Ectodermal cell (in vitro differentiated cells): ENCODE measurements around the gene SLC10A3.
"Not testable (repeated sequence)": the region's sequence is repeated elsewhere in the genome, so short reads cannot be mapped to it uniquely, and the experiment has no call there.

Source experiments
- H3K27ac ChIP-seq: 2 replicates; pipeline ENCODE4 v1.7.0; 2013; ENCODE audit warnings: mild to moderate bottlenecking, low read depth, low read length; ENCODE audit not compliant: insufficient read depth, poor library complexity, severe bottlenecking
- H3K27me3 ChIP-seq: 2 replicates; pipeline ENCODE4 v1.7.0; 2013; ENCODE audit warnings: mild to moderate bottlenecking, low read length; ENCODE audit not compliant: insufficient read depth, control insufficient read depth, poor library complexity, severe bottlenecking
- H3K36me3 ChIP-seq: one replicate; pipeline ENCODE4 v1.7.0; 2013; ENCODE audit warnings: low read length; ENCODE audit not compliant: control insufficient read depth, insufficient read depth
- H3K4me1 ChIP-seq: one replicate; pipeline ENCODE4 v1.7.0; 2013; ENCODE audit warnings: low read length; ENCODE audit not compliant: control insufficient read depth, insufficient read depth
- H3K4me3 ChIP-seq: 2 replicates; pipeline ENCODE4 v1.7.0; 2013; ENCODE audit warnings: low read depth, low read length, control low read depth; ENCODE audit not compliant: insufficient read depth
- H3K9me3 ChIP-seq: 2 replicates; pipeline ENCODE4 v1.7.0; 2013; ENCODE audit warnings: mild to moderate bottlenecking, low read length, moderate library complexity; ENCODE audit not compliant: control insufficient read depth
- WGBS, 2 experiments: methylation state at CpG; one replicate each; pipeline ENCODE4 v1.1.7; 2013; ENCODE audit warnings: missing lambda C conversion rate in 2 of 2; 5-methylcytosine and 5-hydroxymethylcytosine counted together

Gene SLC10A3

DNA sequence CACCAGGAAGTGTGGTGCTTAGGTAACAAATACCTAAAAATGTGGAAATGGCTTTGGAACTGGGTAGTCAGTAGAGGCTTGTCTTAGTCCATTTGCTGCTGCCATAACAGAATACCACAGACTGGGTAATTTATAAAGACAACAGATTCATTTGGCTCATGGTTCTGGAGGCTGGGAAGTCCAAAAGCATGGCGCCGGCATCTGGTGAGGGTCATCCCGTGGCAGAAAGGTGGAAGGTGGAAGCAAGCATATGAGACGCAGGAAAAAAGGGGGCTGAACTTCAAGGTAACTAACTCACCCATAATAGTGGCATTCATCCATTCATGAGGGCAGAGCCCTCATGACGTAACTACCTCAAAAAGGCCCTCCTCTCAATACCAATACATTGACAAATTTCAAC is 19.0 kb upstream of the SLC10A3 start:
- Histone ChIP-seq H3K4me1 (no peaks in the 10 kb centered on the region), H3K36me3 (no peaks in the 10 kb centered on the region), H3K27me3 (no peaks in the 10 kb centered on the region), H3K4me3 (no peak overlapping the region), H3K27ac (no peak overlapping the region), H3K9me3 (no peaks in the 10 kb centered on the region)
- 100% methylated on average over 5 of the region's 5 CpGs for WGBS, 2 experiments

GRCh38 chrX:154508384-154508745 is 17.9 kb upstream of the SLC10A3 start:
- Histone ChIP-seq H3K9me3 (no peaks in the 10 kb centered on the region), H3K4me1 (no peaks in the 10 kb centered on the region), H3K27me3 (no peaks in the 10 kb centered on the region), H3K4me3 (no peak overlapping the region), H3K27ac (no peak overlapping the region), H3K36me3 (no peaks in the 10 kb centered on the region)
- WGBS, 2 experiments, result 94 to 96% methylated on average over 13 of the region's 13 CpGs

DNA sequence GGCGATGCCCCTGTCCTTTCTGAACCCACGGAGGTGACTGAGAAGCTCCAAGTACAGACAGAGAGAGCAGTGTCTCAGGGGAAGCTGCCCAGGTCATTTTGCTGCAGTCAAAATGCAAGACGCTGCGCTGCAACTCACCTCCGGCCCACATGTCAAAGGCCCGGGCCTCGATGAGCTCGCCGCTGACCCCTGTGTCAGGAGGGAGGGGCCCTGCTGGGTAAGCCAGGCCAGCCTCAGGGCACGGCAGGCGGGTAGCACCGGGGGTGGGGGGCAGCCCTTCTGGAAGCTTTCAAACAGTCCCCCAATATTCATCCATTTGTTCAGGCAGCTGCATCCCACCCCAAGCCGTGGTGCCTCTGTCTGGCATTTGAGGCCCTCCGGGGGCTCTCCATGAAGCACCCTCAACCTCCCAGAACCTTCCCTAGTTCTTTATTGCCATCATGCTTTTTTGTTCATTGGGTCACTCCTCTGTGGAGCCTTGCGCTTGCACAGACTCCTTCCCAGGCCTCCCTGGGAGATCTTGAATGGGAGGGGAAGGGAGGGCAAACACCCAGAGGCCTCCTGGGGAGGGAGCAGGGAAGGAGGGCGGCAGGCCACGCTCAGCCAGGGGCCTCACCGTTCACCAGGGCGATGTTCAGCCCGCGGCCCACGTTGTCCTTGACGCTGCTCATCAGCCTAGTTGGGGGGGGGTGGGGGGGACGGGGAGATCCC is 17.4 kb upstream of the SLC10A3 start:
- H3K4me3 ChIP-seq, result no peak overlapping the region
- WGBS, 2 experiments, result 88 to 92% methylated on average over 16 to 24 of the region's 24 CpGs

GRCh38 chrX:154506483-154507332 is 16.3 kb upstream of the SLC10A3 start:
- Histone ChIP-seq H3K4me3 (no peak overlapping the region), H3K36me3 (no peaks in the 10 kb centered on the region), H3K27ac (no peak overlapping the region), H3K27me3 (no peaks in the 10 kb centered on the region), H3K9me3 (no peaks in the 10 kb centered on the region), H3K4me1 (no peaks in the 10 kb centered on the region)
- 95% methylated on average over 37 of the region's 37 CpGs for WGBS, 2 experiments

More for the DNA sequence above, 17.4 kb upstream of the SLC10A3 start:
- Histone ChIP-seq H3K36me3 (no peaks in the 10 kb centered on the region), H3K27ac (no peak overlapping the region), H3K9me3 (no peaks in the 10 kb centered on the region), H3K27me3 (no peaks in the 10 kb centered on the region), H3K4me1 (no peaks in the 10 kb centered on the region)

- H3K4me1 ChIP-seq, result no peaks in the 10 kb centered on the region
- no peak overlapping the region for H3K27ac ChIP-seq
- H3K36me3 ChIP-seq, result no peaks in the 10 kb centered on the region
- H3K27me3 ChIP-seq, result no peaks in the 10 kb centered on the region
- WGBS, 2 experiments, result 90 to 92% methylated on average over 12 of the region's 12 CpGs
- no peak overlapping the region for H3K4me3 ChIP-seq
- H3K9me3 ChIP-seq, result no peaks in the 10 kb centered on the region
Measured at GRCh38 chrX:154505734-154506133, 15.3 kb upstream of the SLC10A3 start.

DNA sequence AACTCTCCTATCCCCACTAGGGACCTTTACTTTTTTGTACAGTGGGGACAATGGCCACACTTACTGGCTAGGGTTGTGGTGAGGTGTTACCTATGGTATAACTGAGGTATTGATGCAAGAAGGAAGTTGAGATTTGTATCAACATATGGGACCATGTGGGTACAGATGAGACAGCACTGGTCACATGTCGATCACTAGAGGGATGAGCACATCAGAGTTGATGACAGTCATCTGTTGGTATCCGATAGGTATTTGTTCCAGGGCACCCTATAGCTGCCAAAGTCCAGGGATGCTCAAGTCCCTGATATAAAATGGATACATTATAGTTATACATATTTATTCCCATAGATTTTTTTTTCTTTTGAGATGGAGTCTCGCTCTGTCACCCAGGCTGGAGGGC is 12.6 kb upstream of the SLC10A3 start:
- no peaks in the 10 kb centered on the region for H3K27me3 ChIP-seq

DNA sequence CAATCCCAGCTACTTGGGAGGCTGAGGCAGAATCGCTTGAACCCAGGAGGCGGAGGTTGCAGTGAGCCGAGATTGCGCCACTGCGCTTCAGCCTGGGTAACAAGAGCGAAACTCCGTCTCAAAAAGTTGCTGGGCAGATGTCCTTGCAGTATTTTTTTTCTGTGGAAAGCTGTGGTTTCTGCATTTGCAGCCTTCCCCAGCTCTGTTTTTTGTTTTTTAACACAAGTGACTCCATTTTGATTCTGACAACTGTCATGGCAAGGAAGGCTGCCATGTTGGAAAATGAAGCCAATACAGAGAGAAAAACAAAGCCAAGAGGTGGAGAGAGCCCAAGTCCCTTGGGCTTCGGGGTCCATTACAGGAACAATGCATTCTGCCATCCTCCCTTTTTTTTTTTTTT is 11.7 kb upstream of the SLC10A3 start:
- Histone ChIP-seq H3K27me3 (no peaks in the 10 kb centered on the region), H3K4me3 (no peak overlapping the region), H3K9me3 (no peaks in the 10 kb centered on the region), H3K27ac (no peak overlapping the region), H3K36me3 (no peaks in the 10 kb centered on the region), H3K4me1 (no peaks in the 10 kb centered on the region)
- WGBS, 2 experiments, result 80 to 85% methylated on average over 7 to 8 of the region's 8 CpGs

More for the DNA sequence above, 12.6 kb upstream of the SLC10A3 start:
- Histone ChIP-seq H3K4me3 (no peak overlapping the region), H3K4me1 (no peaks in the 10 kb centered on the region), H3K27ac (no peak overlapping the region), H3K9me3 (no peaks in the 10 kb centered on the region), H3K36me3 (no peaks in the 10 kb centered on the region)
- 96 to 98% methylated on average over 3 of the region's 3 CpGs for WGBS, 2 experiments

DNA sequence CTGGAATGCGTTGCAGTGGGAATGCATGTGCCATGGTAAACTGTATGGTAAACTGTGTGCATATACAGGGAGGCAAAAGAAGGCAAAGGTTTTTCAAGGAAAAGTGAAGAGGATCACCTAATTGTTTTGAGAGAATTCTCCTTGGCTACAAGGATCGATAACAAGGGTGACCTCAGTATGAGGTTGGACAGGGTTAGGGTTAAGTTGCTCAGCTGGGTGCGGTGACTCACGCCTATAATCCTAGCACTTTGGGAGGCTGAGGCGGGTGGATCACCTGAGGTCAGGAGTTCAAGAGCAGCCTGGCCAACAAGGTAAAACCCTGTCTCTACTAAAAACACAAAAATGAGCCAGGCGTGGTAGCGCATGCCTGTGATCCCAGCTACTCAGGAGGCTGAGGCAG is 11.0 kb upstream of the SLC10A3 start:
- H3K36me3 ChIP-seq, H3K4me3 ChIP-seq, H3K27me3 ChIP-seq, H3K9me3 ChIP-seq, H3K27ac ChIP-seq, H3K4me1 ChIP-seq: not testable (repeated sequence)
- WGBS, 2 experiments, result 92 to 97% methylated on average over 7 of the region's 7 CpGs

DNA sequence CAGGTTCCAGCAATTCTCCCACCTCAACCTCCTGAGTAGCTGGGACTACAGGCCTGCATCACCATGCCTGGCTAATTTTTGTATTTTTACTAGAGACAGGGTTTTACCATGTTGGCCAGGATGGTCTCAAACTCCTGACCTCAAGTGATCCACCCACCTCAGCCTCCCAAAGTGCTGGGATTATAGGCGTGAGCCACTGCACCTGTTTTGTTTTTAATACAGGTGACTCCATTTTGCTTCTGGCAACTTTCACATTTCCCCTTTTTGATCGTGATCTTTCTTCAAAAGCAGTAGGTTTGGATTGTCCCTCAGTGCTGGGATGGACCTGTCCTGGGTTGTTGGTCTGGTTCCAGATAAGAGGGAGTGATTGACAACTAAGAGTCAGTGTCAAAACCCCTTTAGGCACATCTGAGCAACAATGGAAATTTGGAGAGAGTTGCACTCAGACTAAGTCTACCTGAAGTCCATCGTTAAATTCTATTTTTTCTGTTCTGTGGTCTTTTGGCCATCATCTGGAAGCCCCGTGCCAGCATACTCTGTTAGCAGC is 6.2 kb upstream of the SLC10A3 start:
- H3K36me3 ChIP-seq, H3K9me3 ChIP-seq, H3K4me1 ChIP-seq, H3K4me3 ChIP-seq, H3K27me3 ChIP-seq, H3K27ac ChIP-seq: not testable (repeated sequence)
- 85 to 92% methylated on average over 4 of the region's 4 CpGs for WGBS, 2 experiments

DNA sequence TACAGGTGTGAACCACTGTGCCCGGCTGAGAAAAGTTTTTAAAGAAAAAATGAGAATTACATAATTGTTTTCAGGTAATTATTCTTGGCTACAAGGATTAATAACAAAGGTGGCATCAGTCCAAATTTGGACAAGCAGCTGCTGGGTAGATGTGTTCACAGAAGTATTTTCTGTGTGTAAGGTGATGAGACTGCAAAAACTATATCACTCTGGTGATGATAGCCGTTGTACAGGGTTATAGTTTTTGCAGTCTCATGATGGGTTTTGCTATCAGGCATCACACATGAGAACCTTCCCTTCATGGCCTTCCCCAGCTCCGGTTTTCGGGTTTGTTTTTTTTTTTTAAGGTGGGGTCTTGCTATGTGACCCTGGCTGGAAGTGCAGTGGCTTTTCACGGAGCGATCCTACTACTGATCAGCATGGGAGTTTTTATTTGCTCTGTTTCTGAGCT is 5.1 kb upstream of the SLC10A3 start:
- Histone ChIP-seq H3K36me3 (no peaks in the 10 kb centered on the region), H3K27ac (no peak overlapping the region), H3K4me1 (no peaks in the 10 kb centered on the region), H3K27me3 (no peaks in the 10 kb centered on the region), H3K9me3 (no peaks in the 10 kb centered on the region), H3K4me3 (no peak overlapping the region)
- 92 to 96% methylated on average over 4 to 6 of the region's 6 CpGs for WGBS, 2 experiments
